Activated CD4-positive, alpha-beta T cell treated with anti-CD3 and anti-CD28 coated beads, Interleukin-2, amount 50 U/mL, for 24 hours (primary cell): ENCODE data around the gene PFKL.
"Not testable (repeated sequence)": the region's sequence is repeated elsewhere in the genome, so short reads cannot be mapped to it uniquely, and the experiment has no call there.

Source experiments
- DNase-seq, 2 donors: peaks; one replicate each; pipeline ENCODE4 v3.0.0-alpha.2; 2020; ENCODE audit warnings: low read depth in 1 of 2, low spot score in 1 of 2

Gene PFKL

GRCh38 chr21:44359396-44359795 lies 59.5 kb downstream of the PFKL start:
- DNase-seq = no peak

DNA sequence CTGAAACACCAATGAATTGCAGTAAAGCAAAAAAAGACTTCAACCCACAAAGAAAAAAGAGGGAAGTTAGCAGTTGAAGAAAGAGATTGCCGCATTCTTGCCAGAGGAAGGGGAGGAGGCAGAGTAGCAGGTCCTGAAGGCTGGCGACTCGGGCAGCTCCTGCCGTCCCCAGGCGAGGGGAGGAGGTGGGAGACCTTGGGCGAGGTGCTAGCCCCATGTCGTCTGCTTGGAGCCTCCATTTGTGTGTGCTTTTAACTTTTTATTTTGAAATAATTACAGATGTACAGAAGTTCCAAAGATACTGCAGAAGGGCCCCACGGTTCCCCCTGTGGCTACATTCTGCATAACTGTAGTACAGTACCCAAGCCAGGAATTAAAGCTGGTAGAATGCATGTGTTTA lies 60.3 kb downstream of the PFKL start:
- no peak for DNase-seq

- not testable (repeated sequence) for DNase-seq
These were observed 62.0 kb downstream of the PFKL start for GRCh38 chr21:44361903-44362302.

- DNase-seq = no peak
These were observed 63.4 kb downstream of the PFKL start for GRCh38 chr21:44363278-44363677.

GRCh38 chr21:44364151-44365053 lies 64.5 kb downstream of the PFKL start:
- DNase-seq = no peak

DNA sequence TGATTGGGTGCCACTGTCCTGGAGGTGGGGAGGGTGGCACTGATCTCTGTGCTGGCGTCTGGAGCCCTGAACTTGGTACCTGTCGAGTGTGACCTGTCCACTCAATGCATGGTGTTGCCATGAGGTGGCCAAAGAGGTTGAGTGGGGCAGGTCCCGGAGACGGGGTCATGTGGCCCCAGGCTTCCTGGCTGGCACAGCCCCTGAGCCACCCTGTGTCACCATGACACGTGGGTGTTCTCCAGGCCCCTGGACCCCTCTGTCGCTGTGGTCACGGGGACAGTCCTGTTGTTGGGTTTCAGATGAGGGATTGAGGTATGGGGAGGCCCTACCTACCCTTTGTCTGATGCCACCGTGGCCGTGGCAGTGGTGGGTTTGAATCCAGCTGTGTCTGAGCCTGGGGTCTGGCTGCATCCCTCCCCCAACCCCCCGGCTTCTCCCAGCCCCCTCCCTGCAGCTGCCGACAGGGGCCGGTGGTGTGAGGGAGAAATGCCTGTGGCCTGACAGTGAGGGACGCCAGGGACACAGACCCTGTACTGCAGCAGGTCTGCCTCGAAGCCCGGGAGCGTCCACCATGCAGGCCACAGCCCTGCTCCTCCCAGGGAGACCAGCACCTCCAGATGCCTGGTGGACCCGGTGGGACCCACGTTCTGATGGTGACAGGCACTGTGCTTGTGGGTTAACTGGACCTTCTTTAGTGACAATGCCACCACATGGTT lies 65.6 kb downstream of the PFKL start:
- DNase-seq = no peak

DNA sequence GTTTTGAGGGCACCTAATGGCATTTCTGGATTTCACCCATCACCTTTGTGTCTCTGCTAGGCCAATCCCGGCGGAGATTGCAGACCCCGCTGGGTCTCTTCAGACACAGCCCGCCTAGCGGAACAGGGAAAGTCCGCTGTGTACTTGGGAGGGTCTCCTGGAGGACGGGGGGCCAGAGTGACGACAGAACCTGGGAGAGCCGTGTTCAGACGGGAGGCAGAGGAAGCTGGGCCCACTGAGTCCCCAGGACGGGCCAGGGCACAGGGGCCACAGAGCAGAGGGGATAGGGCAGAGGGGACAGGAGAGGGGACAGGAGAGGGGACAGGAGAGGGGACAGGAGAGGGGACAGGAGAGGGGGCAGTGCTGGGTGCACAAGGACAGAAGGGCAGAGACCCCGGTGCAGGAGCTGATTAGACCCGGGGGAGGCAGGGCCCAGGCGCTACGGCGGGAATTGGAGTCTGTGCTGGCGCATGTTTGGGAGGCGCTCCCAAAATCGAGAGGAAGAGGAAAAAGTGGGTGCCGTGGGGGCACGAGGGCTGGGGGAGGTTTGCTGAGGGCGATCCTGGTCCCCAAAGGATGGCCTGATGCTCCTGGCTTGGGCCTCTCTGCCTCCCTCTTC lies 66.2 kb downstream of the PFKL start:
- DNase-seq = no peak

GRCh38 chr21:44366586-44367211 lies 66.8 kb downstream of the PFKL start:
- no peak for DNase-seq

DNA sequence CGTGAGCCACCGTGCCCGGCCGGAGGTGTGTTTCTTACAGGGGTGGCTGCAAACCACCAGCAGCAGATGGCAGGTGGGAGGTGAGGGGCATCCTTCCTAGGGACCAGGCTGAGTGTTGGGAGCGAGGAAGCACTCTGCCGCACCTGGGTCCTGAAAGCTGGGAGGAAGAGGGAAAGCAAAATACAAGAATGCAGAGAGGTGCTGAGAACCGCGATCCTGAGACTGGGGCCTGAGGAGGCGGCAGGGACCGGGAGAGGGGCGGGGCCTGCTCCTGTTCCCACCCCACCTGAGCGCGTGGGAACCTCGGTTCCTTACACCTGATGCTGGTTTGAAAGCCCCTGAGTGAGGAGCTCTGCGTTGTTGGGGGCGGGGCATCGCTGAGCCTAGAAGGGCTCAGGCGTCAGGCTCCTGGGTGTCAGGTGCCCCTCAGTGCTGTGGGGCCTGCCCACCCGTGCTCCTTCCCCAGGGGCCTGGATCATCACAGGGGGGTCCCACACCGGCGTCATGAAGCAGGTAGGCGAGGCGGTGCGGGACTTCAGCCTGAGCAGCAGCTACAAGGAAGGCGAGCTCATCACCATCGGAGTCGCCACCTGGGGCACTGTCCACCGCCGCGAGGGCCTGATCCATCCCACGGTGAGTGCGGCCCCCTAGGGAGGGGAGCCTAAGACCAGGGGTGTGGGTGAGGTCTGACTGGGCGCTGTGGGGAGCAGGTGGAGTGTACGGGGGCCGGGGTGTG lies 69.0 kb downstream of the PFKL start:
- no peak for DNase-seq

GRCh38 chr21:44370027-44370735 lies 70.3 kb downstream of the PFKL start:
- no peak for DNase-seq

- no peak for DNase-seq
These were observed 71.0 kb downstream of the PFKL start for GRCh38 chr21:44370786-44371410.

GRCh38 chr21:44371596-44371995 lies 71.7 kb downstream of the PFKL start:
- no peak for DNase-seq

GRCh38 chr21:44372616-44373015 lies 72.8 kb downstream of the PFKL start:
- DNase-seq = no peak

- no peak for DNase-seq
These were observed 74.9 kb downstream of the PFKL start for GRCh38 chr21:44374601-44375280.

DNA sequence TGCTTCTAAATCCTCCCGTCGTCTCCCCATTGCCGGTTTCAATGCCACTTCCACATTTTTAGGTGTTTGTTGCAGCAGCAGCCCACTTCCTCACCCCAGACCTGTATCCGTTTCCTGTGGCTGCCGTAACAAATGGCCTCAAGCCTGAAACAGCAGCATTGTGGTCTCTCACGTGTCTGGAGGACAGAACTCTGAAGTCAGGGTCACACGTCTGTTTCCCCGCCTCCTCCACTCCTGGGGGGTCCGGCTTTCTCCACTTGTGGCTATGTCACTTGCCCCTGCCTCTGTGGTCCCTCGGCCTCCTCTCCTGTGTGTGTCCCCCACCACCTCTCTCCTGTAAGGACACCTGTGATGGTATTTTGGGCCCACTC lies 75.4 kb downstream of the PFKL start:
- no peak for DNase-seq

GRCh38 chr21:44375761-44376241 lies 75.9 kb downstream of the PFKL start:
- no peak for DNase-seq

DNA sequence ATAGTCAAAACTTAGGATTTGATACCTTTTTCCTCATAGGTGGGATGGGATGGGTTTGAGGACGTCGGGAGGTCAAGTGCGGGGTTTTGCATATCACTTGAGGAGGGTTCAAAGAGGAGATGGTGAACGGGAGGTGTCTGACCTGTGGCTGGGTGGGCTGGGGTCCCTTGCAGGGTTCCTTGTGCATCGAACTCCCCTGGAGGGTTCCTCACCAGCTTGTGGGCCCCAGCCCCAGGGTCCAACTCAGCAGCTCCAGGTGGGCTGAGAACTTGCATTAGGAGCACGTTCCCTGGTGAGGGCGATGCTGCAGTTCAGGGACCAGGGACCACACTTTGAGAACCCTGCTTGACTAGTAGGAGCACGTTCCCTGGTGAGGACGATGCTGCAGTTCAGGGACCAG lies 76.8 kb downstream of the PFKL start:
- DNase-seq = no peak
